CD4-positive, alpha-beta memory T cell (primary cell): ENCODE data around the gene SMIM8. TPM values are rescaled to one million over a fixed set of nuclear protein-coding genes. Genes with fewer than 3 reads are reported as not detected.
"Not testable (repeated sequence)": the region's sequence is repeated elsewhere in the genome, so short reads cannot be mapped to it uniquely, and the experiment has no call there.

Experiments used
- CTCF ChIA-PET: fragments of 350-600 bp; sonication (Branson Sonifier 250); formaldehyde crosslinking; loops from one replicate; lab custom pipeline; 2021; ENCODE audit warnings: inconsistent platforms; ENCODE audit not compliant: partially characterized antibody; lab: Charles Lee
- POLR2A ChIA-PET: fragments of 350-600 bp; sonication (Branson Sonifier 250); formaldehyde crosslinking; loops from one replicate; lab custom pipeline; 2021; ENCODE audit not compliant: partially characterized antibody; lab: Charles Lee
- DNase-seq, 5 donors: peaks; one replicate each; pipeline versions ENCODE4 v3.0.0 to v3.0.0-alpha.2; 2020 to 2022; ENCODE audit warnings: mixed read lengths in 1 of 5
- H3K27ac ChIP-seq: one replicate; pipeline ENCODE4 v1.7.0; 2013; ENCODE audit warnings: low read depth, low read length
- H3K27me3 ChIP-seq: 2 replicates; pipeline ENCODE4 v1.7.0; 2013; ENCODE audit warnings: mild to moderate bottlenecking, low read length, moderate library complexity; ENCODE audit not compliant: insufficient read depth
- H3K36me3 ChIP-seq: 2 replicates; pipeline ENCODE4 v1.7.0; 2013; ENCODE audit warnings: mild to moderate bottlenecking, low read length, moderate library complexity; ENCODE audit not compliant: insufficient read depth
- H3K4me1 ChIP-seq: 2 replicates; pipeline ENCODE4 v1.7.0; 2013; ENCODE audit warnings: mild to moderate bottlenecking, low read length, moderate library complexity; ENCODE audit not compliant: insufficient read depth
- H3K4me3 ChIP-seq, 2 donors: one replicate each; pipeline ENCODE4 v1.7.0; 2013; ENCODE audit warnings: low read length in 2 of 2, mild to moderate bottlenecking in 1 of 2
- H3K9me3 ChIP-seq, 2 donors: one replicate each; pipeline ENCODE4 v1.7.0; 2013; ENCODE audit warnings: low read length in 2 of 2, control low read depth in 1 of 2; ENCODE audit not compliant: control insufficient read depth in 1 of 2
- H3K27ac Mint-ChIP-seq, 7 donors: one replicate each; pipeline ENCODE4 v1.8.0; 2020 to 2021; ENCODE audit warnings: mixed read lengths in 7 of 7, mild to moderate bottlenecking in 6 of 7, inconsistent platforms in 3 of 7, moderate library complexity in 3 of 7
- H3K27me3 Mint-ChIP-seq, 2 donors: one replicate each; pipeline ENCODE4 v1.8.0; 2020 to 2021; ENCODE audit warnings: mixed read lengths in 2 of 2
- H3K36me3 Mint-ChIP-seq, 2 donors: one replicate each; pipeline ENCODE4 v1.8.0; 2020 to 2021; ENCODE audit warnings: mixed read lengths in 2 of 2, inconsistent platforms in 1 of 2, mild to moderate bottlenecking in 1 of 2
- H3K4me1 Mint-ChIP-seq, 4 donors: one replicate each; pipeline ENCODE4 v1.8.0; 2020 to 2021; ENCODE audit warnings: mixed read lengths in 4 of 4, mild to moderate bottlenecking in 1 of 4
- H3K4me3 Mint-ChIP-seq, 8 donors: one replicate each; pipeline ENCODE4 v1.8.0; 2020 to 2021; ENCODE audit warnings: mixed read lengths in 8 of 8, mild to moderate bottlenecking in 7 of 8, moderate library complexity in 6 of 8, inconsistent platforms in 3 of 8
- H3K9me3 Mint-ChIP-seq, 8 donors: one replicate each; pipeline ENCODE4 v1.8.0; 2020 to 2021; ENCODE audit warnings: mixed read lengths in 8 of 8, mild to moderate bottlenecking in 5 of 8, inconsistent platforms in 3 of 8, moderate library complexity in 1 of 8
- intact Hi-C: fragments of 100-400 bp; cut with micrococcal nuclease; formaldehyde crosslinking; loops from one replicate; pipeline ENCODE4 v1.15.1; 2023
- polyA plus RNA-seq, 2 donors: library from polyadenylated mRNA; unstranded; fragments of 300-500 nt; fragmentation: Illumina TruSeq; gene quantifications; one replicate each; pipeline ENCODE4 v1.2.3, GENCODE V29; 2021
- total RNA-seq, 2 experiments: library from RNA; stranded (reverse); gene quantifications; one replicate each; pipeline ENCODE4 v1.2.3, GENCODE V29; 2021

The SMIM8 gene
- total and polyA plus RNA-seq, 4 experiments from 2014 or later: 11.1 to 19.4 (median 13.8) TPM

DNA sequence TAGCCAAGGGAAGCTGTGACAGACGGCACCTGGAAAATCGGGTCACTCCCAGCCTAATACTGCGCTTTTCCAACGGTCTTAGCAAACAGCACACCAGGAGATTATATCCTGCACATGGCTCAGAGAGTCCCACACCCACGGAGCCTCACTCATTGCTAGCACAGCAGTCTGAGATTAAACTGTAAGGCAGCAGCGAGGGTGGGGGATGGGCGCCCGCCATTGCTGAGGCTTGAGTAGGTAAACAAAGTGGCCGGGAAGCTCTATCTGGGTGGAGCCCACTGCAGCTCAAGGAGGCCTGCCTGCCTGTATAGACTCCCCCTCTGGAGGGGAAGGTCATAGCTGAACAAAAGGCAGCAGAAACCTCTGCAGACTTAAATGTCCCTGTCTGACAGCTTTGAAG is 21.1 kb upstream of the SMIM8 start:
- H3K36me3 ChIP-seq, H3K9me3 ChIP-seq, H3K27ac ChIP-seq, DNase-seq, H3K4me3 ChIP-seq, H3K27me3 ChIP-seq, H3K4me1 ChIP-seq, H3K4me1 Mint-ChIP-seq, POLR2A ChIA-PET, CTCF ChIA-PET, H3K27ac Mint-ChIP-seq, H3K36me3 Mint-ChIP-seq, intact Hi-C loops, H3K4me3 Mint-ChIP-seq: not testable (repeated sequence)
- Mint-ChIP-seq H3K27me3 (peaks cover 21 to 32% of the 10 kb centered on the region in 2 donors), H3K9me3 (peaks cover 0 to 31% (median 11%) of the 10 kb centered on the region in 8 donors)

- ChIA-PET POLR2A (no interaction called here), CTCF (interaction anchor here (1.5 kb wide), 1 partner anchor 12 kb away, joined by 3 read pairs; no protein-coding TSS in a partner anchor)
- intact Hi-C loops: no loop called here
- Mint-ChIP-seq H3K4me1 (no peaks in the 10 kb centered on the region), H3K27me3 (peaks cover 1 to 5% of the 10 kb centered on the region in 2 donors), H3K27ac (no peak overlapping the region), H3K9me3 (peaks cover 0 to 20% (median 5%) of the 10 kb centered on the region in 8 donors), H3K4me3 (no peak overlapping the region), H3K36me3 (no peaks in the 10 kb centered on the region)
- H3K4me3 ChIP-seq: no peak overlapping the region
- H3K4me1 ChIP-seq: no peaks in the 10 kb centered on the region
- no peak overlapping the region for H3K27ac ChIP-seq
- H3K27me3 ChIP-seq: no peaks in the 10 kb centered on the region
- no peak for DNase-seq
- no peaks in the 10 kb centered on the region for H3K9me3 ChIP-seq
- no peaks in the 10 kb centered on the region for H3K36me3 ChIP-seq
These were observed 13.4 kb upstream of the SMIM8 start for GRCh38 chr6:87308970-87309369.

- DNase-seq: no peak
- Mint-ChIP-seq H3K4me3 (no peak overlapping the region), H3K27ac (no peak overlapping the region), H3K36me3 (no peaks in the 10 kb centered on the region), H3K4me1 (no peaks in the 10 kb centered on the region), H3K27me3 (peaks cover 12% of the 10 kb centered on the region in 2 donors), H3K9me3 (peaks cover 0 to 1% (median 0%) of the 10 kb centered on the region in 8 donors)
- Histone ChIP-seq H3K4me3 (no peak overlapping the region), H3K36me3 (no peaks in the 10 kb centered on the region), H3K4me1 (no peaks in the 10 kb centered on the region), H3K27me3 (no peaks in the 10 kb centered on the region), H3K27ac (no peak overlapping the region), H3K9me3 (no peaks in the 10 kb centered on the region)
- CTCF ChIA-PET: no interaction called here
- intact Hi-C loops: no loop called here
- POLR2A ChIA-PET: no interaction called here
These were observed 9.5 kb upstream of the SMIM8 start for GRCh38 chr6:87312860-87313259.

- Histone ChIP-seq H3K36me3 (no peaks in the 10 kb centered on the region), H3K27ac (no peak overlapping the region), H3K4me3 (no peak overlapping the region), H3K9me3 (no peaks in the 10 kb centered on the region), H3K27me3 (no peaks in the 10 kb centered on the region), H3K4me1 (no peaks in the 10 kb centered on the region)
- H3K27ac Mint-ChIP-seq: no peak overlapping the region
- no peaks in the 10 kb centered on the region for H3K4me1 Mint-ChIP-seq
- intact Hi-C loops: no loop called here
- CTCF ChIA-PET: no interaction called here
- no peak for DNase-seq
- no peaks in the 10 kb centered on the region for H3K36me3 Mint-ChIP-seq
- POLR2A ChIA-PET: no interaction called here
- H3K27me3 Mint-ChIP-seq: peaks cover 13 to 15% of the 10 kb centered on the region in 2 donors
- no peaks in the 10 kb centered on the region for H3K9me3 Mint-ChIP-seq
- no peak overlapping the region for H3K4me3 Mint-ChIP-seq
These were observed 7.3 kb upstream of the SMIM8 start for GRCh38 chr6:87315071-87315470.

DNA sequence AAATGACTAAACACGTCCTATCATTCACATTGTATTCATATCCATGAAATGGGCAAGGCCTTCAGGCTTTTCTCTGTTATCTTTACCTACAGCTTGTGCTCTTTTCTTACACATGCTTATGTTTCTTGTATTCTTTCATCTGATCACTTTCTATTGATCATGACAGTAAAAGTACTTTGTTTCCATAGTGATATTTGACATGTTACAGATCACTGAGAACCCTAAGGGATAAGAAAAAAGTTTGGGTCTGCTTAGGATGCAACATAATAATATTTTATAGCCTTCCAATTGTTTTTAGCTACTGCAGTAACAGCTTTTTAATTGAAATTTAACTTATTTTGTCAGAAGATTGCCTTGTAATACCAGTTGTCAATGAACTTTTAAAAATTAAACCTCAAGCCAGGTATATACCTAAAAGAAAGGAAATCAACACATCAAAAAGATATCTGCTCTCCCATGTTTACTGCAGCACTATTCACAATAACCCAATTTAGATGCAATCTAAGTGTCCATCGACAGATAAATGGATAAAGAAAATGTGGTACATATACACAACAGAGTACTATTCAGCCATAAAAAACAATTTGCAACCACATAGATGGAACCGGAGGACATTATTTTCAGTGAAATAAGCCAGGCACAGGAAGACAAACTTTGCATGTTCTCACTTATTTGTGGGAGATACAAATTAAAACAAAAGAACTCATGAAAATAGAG is 3.0 kb upstream of the SMIM8 start:
- intact Hi-C loops: no loop called here
- Mint-ChIP-seq H3K27ac (no peak overlapping the region), H3K9me3 (no peaks in the 10 kb centered on the region), H3K27me3 (peaks cover 8 to 14% of the 10 kb centered on the region in 2 donors), H3K36me3 (peaks cover 0 to 1% of the 10 kb centered on the region in 2 donors), H3K4me1 (peaks cover 6 to 20% (median 14%) of the 10 kb centered on the region in 4 donors), H3K4me3 (no peak overlapping the region)
- no peaks in the 10 kb centered on the region for H3K27me3 ChIP-seq
- H3K4me3 ChIP-seq: no peak overlapping the region
- DNase-seq: no peak
- H3K27ac ChIP-seq: no peak overlapping the region
- POLR2A ChIA-PET: no interaction called here
- CTCF ChIA-PET: interaction anchor here (1.6 kb wide), 1 partner anchor 28 kb away, joined by 3 read pairs; no protein-coding TSS in a partner anchor
- no peaks in the 10 kb centered on the region for H3K36me3 ChIP-seq
- no peaks in the 10 kb centered on the region for H3K9me3 ChIP-seq
- H3K4me1 ChIP-seq: no peaks in the 10 kb centered on the region

- H3K9me3 ChIP-seq, H3K4me1 ChIP-seq, H3K27me3 Mint-ChIP-seq, H3K9me3 Mint-ChIP-seq, H3K36me3 ChIP-seq, H3K27me3 ChIP-seq, H3K27ac ChIP-seq, DNase-seq, H3K4me3 ChIP-seq, CTCF ChIA-PET, POLR2A ChIA-PET, H3K36me3 Mint-ChIP-seq: not testable (repeated sequence)
- peaks cover 8 to 33% (median 16%) of the 10 kb centered on the region in 4 donors for H3K4me1 Mint-ChIP-seq
- intact Hi-C loops: loop anchor here (5.0 kb wide), 2 partner anchors 83 to 263 kb away; partner anchors contain the start of genes CFAP206 and RARS2
- H3K27ac Mint-ChIP-seq: peak overlapping the region in 1 of 7 donors; percentile 60
- peak overlapping the region in 7 of 8 donors; percentile 32 to 99 (median 59) for H3K4me3 Mint-ChIP-seq
These were observed 1.5 kb downstream of the SMIM8 start for GRCh38 chr6:87323880-87324279.

DNA sequence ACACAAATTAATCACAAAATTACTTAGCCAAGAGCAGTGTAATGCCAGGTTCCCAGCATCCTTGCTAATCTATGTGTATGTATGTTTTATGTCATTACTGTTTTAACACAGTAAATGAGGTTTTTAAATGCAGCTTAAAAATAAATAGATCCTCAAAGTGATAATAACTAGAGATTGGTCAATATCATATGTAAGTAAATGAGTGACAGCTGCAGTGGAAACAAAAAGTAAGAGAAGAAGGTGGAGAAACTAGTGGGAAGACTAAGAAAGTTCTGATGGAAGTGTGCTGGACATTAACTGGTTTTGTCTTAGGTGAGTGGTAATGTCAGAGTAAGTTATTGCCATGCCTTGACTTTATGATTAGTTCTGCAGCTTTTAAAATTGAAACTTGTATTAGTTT is 8.6 kb downstream of the SMIM8 start:
- no peaks in the 10 kb centered on the region for H3K36me3 ChIP-seq
- Mint-ChIP-seq H3K4me3 (no peak overlapping the region), H3K27me3 (no peaks in the 10 kb centered on the region), H3K27ac (peak overlapping the region in 1 of 7 donors; percentile 1), H3K4me1 (peaks cover 16 to 27% (median 16%) of the 10 kb centered on the region in 4 donors), H3K9me3 (peaks cover 0 to 8% (median 2%) of the 10 kb centered on the region in 8 donors), H3K36me3 (peaks cover 12 to 19% of the 10 kb centered on the region in 2 donors)
- no peaks in the 10 kb centered on the region for H3K27me3 ChIP-seq
- H3K4me1 ChIP-seq: peaks cover 11% of the 10 kb centered on the region
- no peak overlapping the region for H3K4me3 ChIP-seq
- intact Hi-C loops: no loop called here
- POLR2A ChIA-PET: no interaction called here
- H3K9me3 ChIP-seq: no peaks in the 10 kb centered on the region
- CTCF ChIA-PET: interaction anchor here (1.7 kb wide), 1 partner anchor 9 kb away, joined by 7 read pairs; the partner anchor contains the start of gene SMIM8
- H3K27ac ChIP-seq: no peak overlapping the region
- DNase-seq: no peak
